ENCODE measurements around the gene IGFBPL1. TPM values are rescaled to one million over a fixed set of nuclear protein-coding genes. Genes with fewer than 3 reads are reported as not detected.

The IGFBPL1 gene
- total and polyA plus RNA-seq, 10 of the 15 experiments (the other 5 are each of a cell fraction or from before 2014, with no cell fraction given): 0.25 TPM; not detected in 9

DNA sequence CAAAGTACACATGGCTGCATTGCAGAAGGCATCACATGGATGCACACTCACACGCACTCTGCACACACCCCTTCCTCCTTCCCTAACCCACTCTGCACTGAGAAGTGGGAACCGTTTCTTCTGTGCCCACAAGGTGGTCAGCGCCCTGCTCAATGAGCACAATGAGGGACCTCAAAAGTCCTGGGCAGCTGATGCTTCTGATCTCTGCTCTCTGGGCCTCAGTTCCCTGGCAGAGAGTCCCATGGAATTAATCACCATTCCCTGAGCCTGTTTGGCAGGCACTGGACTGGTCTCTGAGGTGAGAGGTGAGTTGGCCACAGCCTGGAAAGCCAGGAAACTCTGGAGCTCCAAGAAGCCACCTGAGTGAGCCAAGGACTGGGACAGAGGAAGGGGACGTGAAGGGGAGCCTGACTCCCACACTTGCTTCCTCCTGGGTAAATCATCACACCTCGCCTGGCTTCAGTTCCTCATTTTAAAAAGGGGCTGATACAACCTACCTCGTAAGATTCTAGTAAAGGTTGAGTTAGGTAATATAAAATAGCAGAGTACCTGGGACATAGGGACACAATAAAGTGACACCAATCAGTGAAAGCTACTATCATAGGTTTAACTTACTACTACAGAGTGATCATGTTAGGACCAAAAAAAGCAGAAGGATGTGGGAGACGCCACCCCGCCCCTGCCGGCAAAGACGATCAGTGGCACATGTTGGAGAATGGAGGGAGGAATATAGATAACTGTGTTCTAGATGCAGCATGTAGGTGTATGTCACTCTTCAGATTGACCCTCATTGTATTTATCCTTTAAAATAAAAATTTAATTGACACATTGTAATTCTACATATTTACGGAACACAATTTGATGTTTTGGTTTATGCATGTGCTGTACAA lies 21.1 kb upstream of the IGFBPL1 start (continued):
- no peak for TF ChIP-seq ZNF687 (IDR thresholded peaks at IDR 0.05)
- TF ChIP-seq DPF2 (IDR thresholded peaks at IDR 0.05): peak; percentile 82; the same call in 1 of the 2 replicates
- TF ChIP-seq RB1 (IDR thresholded peaks at IDR 0.05; ENCODE audit: borderline replicate concordance): no peak
- peak in 1 of 2 experiments; percentile 22; a peak in 1 of 4 replicates for TF ChIP-seq BHLHE40 (IDR thresholded peaks at IDR 0.05; ENCODE audit: borderline replicate concordance in 1 of 2, low read depth in 2 of 2, low read length in 1 of 2)
- no peak for TF ChIP-seq MYC (IDR thresholded peaks at IDR 0.05; ENCODE audit: insufficient read depth, insufficient read length, insufficient replicate concordance, low read length, severe bottlenecking)
- no peak for TF ChIP-seq ATF2 (IDR thresholded peaks at IDR 0.05; ENCODE audit: low read length)
- TF ChIP-seq IKZF2 (IDR thresholded peaks at IDR 0.05): peak; percentile 81
- TF ChIP-seq ZNF592 (IDR thresholded peaks at IDR 0.05): no peak
- no peak for TF ChIP-seq BCL11A (IDR thresholded peaks at IDR 0.05; ENCODE audit: low read depth, low read length)
- no peak for TF ChIP-seq ZNF207 (IDR thresholded peaks at IDR 0.05; ENCODE audit: borderline replicate concordance)
- peak; percentile 89 for TF ChIP-seq IKZF1 (conservative IDR thresholded peaks at IDR 0.05)
- no peak for TF ChIP-seq NR2F1 (conservative IDR thresholded peaks at IDR 0.05)
- no peak for TF ChIP-seq NFIC (IDR thresholded peaks at IDR 0.05; ENCODE audit: low read depth, low read length)
- no peak for TF ChIP-seq ZSCAN29 (IDR thresholded peaks at IDR 0.05)
- TF ChIP-seq, protein P1, sequence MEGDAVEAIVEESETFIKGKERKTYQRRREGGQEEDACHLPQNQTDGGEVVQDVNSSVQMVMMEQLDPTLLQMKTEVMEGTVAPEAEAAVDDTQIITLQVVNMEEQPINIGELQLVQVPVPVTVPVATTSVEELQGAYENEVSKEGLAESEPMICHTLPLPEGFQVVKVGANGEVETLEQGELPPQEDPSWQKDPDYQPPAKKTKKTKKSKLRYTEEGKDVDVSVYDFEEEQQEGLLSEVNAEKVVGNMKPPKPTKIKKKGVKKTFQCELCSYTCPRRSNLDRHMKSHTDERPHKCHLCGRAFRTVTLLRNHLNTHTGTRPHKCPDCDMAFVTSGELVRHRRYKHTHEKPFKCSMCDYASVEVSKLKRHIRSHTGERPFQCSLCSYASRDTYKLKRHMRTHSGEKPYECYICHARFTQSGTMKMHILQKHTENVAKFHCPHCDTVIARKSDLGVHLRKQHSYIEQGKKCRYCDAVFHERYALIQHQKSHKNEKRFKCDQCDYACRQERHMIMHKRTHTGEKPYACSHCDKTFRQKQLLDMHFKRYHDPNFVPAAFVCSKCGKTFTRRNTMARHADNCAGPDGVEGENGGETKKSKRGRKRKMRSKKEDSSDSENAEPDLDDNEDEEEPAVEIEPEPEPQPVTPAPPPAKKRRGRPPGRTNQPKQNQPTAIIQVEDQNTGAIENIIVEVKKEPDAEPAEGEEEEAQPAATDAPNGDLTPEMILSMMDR (IDR thresholded peaks at IDR 0.05 in 2 of 3, conservative IDR thresholded peaks at IDR 0.05 in 1 of 3; ENCODE audit: control insufficient read depth in 2 of 3, extremely low read depth in 1 of 3, insufficient read depth in 1 of 3, low read depth in 3 of 3, low read length in 3 of 3): no peak
- no peak for TF ChIP-seq IRF3 (IDR thresholded peaks at IDR 0.05)
